GM18526 (cell line): ENCODE data around the gene SRA1.

Experiments used
- POLR2A ChIP-seq: IDR thresholded peaks from 3 replicates; pipeline ENCODE4 v1.6.1; 2011; ENCODE audit not compliant: insufficient read length; ENCODE audit errors: extremely low read depth

The SRA1 gene

DNA sequence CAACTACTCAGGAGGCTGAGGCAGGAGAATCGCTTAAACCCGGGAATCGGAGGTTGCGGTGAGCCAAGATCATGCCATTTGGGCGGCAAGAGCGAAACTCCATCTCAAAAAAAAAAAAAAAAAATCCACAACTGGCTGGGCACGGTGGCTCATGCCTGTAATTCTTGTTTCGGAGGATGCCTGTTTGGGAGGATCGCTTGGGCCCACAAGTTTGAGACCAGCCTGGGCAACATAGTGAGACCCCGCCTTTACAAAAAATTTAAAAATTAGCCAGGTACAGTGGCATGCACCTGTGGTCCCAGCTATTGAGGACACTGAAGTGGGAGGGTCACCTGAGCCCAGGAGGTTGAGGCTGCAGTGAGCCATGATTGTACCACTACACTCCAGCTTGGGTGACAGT, 11.7 kb downstream of the SRA1 start:
- TF ChIP-seq POLR2A, result no peak

DNA sequence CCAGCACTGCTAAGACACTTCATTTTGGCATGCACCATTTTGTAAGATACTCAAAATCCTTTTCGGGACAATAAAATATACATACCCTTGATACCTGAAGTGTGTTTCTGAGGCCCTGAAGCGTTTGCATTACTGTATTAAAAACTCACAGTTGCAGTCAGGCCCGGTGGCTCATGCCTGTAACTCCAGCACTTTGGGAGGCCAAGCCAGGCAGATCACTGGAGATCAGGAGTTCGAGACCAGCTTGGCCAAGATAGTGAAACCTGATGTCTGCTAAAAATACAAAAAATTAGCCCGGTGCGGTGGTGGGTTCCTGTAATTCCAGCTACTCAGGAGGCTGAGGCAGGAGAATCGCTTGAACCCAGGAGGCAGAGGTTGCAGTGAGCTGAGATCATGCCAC, 12.3 kb downstream of the SRA1 start:
- no peak for TF ChIP-seq POLR2A

DNA sequence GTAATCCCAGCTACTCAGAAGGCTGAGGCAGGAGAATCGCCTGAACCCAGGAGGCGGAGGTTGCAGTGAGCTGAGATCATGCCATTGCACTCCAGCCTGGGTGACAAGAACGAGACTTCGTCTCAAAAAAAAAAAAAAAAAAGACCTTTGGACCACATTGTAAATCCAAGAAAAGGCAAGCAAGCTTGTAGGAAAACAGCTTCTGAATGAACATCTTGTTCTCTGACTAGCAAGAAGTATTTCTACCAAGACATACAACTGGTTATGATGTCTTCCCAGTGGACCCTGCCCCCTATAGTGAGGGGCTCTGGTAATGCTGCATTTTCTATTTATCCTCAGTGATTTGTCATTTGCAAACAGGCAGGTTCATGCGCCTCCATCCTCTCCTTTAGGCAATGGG, 14.3 kb downstream of the SRA1 start:
- TF ChIP-seq POLR2A, result no peak

DNA sequence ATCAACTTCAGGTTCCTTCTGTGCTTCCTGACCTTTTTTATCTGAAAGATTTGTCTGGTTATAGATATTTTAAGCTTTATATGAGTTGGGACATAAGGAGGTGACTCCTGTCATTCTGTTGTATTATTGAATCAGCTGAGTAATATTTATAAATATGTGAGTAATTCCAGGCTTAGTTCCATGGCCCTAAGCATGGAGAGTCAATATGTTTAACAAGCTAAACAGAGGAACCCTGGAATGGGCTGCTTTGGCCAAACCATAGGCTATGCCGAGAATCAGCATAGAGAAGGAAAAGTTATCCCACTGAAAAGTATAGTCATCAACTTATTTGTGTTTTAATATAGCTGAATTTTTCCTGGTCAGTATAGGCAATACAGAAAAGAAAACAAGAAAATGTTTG, 17.0 kb downstream of the SRA1 start:
- no peak for TF ChIP-seq POLR2A

DNA sequence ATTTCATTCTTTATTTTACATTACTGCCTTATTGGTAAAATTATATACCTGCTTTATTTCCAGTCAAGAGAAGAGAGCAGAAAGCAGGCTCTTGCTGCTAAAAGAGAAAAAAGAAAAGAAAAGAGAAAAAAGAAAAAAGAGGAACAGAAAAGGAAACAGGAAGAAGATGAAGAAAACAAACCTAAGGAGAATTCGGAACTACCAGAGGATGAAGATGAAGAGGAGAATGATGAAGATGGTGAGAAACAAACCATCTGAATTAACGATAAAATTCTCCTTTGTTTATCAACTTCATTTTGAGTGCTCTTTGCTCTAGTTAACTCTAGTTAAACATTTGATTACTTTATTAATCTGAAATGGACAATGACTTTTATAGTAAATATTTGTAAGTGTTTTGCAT, 33.3 kb downstream of the SRA1 start:
- no peak for TF ChIP-seq POLR2A

DNA sequence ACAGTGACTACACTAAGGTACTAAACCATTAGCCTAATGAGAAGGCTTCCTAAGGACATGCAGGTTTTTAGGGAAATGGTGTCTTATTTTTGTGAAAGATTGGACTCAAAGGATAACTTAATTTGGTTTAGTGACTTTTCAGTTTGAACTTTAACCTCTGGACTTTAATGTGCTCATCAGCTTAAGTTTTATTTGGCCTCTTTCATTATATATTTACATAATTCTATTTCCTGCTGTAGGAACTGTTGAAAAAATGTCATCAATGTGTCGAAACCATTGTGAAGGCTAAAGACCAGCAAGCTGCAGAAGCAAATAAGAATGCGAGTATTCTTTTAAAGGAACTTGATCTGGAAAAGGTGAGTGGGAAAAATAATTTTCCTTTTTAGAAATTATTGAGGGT, 44.1 kb downstream of the SRA1 start:
- TF ChIP-seq POLR2A, result no peak

DNA sequence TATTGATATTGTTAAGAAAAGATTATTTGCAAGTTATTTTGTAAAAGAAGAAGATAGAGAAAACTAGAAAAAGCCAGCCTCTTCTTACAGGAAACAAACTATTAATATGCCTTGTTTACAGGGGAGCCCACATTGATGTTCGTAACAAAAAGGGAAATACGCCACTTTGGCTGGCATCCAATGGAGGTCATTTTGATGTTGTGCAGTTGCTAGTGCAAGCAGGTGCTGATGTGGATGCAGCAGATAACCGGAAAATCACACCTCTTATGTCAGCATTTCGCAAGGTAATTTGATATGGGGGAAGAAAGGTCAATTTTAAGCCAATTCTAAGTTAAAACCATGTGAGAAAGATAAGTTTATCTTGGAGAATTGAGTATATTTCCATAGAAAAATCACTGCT, 47.4 kb downstream of the SRA1 start:
- TF ChIP-seq POLR2A, result no peak

DNA sequence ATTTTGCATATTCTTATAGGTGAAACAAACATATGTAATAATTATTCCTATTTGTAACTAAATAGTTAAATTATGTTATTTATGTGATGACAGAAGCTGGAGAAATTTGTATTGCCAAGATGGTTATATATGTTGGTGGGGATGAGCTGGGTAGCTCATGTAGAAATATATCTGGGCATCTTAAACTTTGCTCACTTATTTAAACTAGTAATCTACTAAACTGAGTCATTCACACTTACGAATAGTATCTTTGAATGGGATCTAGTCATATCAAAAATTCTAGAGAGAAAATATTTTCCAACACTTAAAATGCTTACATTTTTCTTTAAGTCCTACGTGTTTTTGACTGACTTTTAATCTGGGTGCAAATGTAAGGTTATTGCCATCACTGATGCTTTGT, 54.4 kb downstream of the SRA1 start:
- TF ChIP-seq POLR2A, result no peak
